K562 (cell line): ENCODE results near the gene CCDC32.

ENCODE experiments used
- NR1H2 ChIP-seq: sonication (generic); formaldehyde crosslinking; IDR thresholded peaks from 2 replicates; pipeline ENCODE4 v1.4.0; 2020; ENCODE audit warnings: mild to moderate bottlenecking, missing genetic modification reagents
- XRCC5 ChIP-seq: fragments of 200-400 bp; formaldehyde crosslinking; IDR thresholded peaks from 2 replicates; pipeline ENCODE4 v1.6.1; 2017; ENCODE audit warnings: low read depth, mild to moderate bottlenecking, low read length
- TF ChIP-seq, protein P1 (sequence below): IDR thresholded peaks from 3 replicates; pipeline ENCODE4 v1.6.1; 2011; ENCODE audit warnings: borderline replicate concordance, mild to moderate bottlenecking; ENCODE audit not compliant: insufficient read length, insufficient read depth

DNA sequence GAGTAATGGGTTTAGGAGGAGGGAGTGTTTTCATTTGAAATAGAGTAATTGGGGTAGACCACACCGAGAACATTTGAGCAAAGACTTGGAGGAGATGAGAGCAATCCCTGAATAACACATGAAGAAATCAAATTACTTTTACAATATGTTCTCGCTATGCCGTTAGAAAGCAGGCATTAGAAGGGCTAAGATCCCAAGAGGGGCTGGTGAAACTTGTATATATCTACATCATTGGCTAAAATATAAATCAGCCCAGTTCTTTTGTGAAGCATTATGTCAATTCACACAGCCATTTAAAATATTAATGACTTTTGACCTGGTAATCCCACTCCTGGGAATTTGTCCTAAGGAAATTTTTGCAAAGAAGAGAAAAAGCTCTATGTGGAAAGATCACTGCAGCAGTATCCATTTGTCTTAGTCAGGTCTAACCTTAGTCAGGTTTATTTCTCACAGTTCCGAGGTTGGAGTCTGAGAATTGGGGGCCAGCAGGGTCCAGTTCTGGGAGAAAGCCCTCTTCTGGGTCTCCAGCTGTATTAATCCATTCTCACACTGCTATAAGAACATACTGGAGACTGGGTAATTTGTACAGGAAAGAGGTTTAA is 31.0 kb downstream of the CCDC32 start:
- no peak for TF ChIP-seq NR1H2
- TF ChIP-seq, protein P1, sequence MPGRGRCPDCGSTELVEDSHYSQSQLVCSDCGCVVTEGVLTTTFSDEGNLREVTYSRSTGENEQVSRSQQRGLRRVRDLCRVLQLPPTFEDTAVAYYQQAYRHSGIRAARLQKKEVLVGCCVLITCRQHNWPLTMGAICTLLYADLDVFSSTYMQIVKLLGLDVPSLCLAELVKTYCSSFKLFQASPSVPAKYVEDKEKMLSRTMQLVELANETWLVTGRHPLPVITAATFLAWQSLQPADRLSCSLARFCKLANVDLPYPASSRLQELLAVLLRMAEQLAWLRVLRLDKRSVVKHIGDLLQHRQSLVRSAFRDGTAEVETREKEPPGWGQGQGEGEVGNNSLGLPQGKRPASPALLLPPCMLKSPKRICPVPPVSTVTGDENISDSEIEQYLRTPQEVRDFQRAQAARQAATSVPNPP = no peak
- no peak for TF ChIP-seq XRCC5
